SK-N-SH treated with all-trans-retinoic acid at 6 μM for 48 hours (cell line): ENCODE measurements around the gene LMTK2.

ENCODE experiments used
- BACH2 ChIP-seq: fragments of 250-450 bp; sonication (Bioruptor Pico); IDR thresholded peaks from 2 replicates; pipeline ENCODE4 v1.9.0; 2021; ENCODE audit warnings: mild to moderate bottlenecking, borderline replicate concordance
- ESRRG ChIP-seq: fragments of 250-450 bp; sonication (Bioruptor Pico); IDR thresholded peaks from 2 replicates; pipeline ENCODE4 v1.6.1; 2021; ENCODE audit warnings: mild to moderate bottlenecking
- ISL1 ChIP-seq: fragments of 250-450 bp; sonication (Bioruptor Pico); IDR thresholded peaks from 2 replicates; pipeline ENCODE4 v2.1.2; 2022; ENCODE audit warnings: mild to moderate bottlenecking, moderate library complexity
- OSR1 ChIP-seq: fragments of 250-450 bp; sonication (Bioruptor Pico); IDR thresholded peaks from 2 replicates; pipeline ENCODE4 v1.8.0; 2022; ENCODE audit warnings: moderate library complexity, mild to moderate bottlenecking, inconsistent platforms
- SNAI2 ChIP-seq: fragments of 250-450 bp; sonication (Bioruptor Pico); IDR thresholded peaks from 2 replicates; pipeline ENCODE4 v1.5.0; 2020; ENCODE audit warnings: mild to moderate bottlenecking, moderate library complexity
- ZFP30 ChIP-seq: fragments of 450-650 bp; formaldehyde crosslinking; IDR thresholded peaks from 2 replicates; pipeline ENCODE4 v1.5.0; 2022; ENCODE audit warnings: mild to moderate bottlenecking, moderate library complexity
- ZNF70 ChIP-seq: fragments of 450-650 bp; formaldehyde crosslinking; IDR thresholded peaks from 2 replicates; pipeline ENCODE4 v1.5.0; 2020; ENCODE audit warnings: mild to moderate bottlenecking, moderate library complexity
- TF ChIP-seq, protein P1 (sequence below): fragments of 250-450 bp; sonication (Bioruptor Pico); IDR thresholded peaks from 2 replicates; pipeline ENCODE4 v1.8.0; 2020; ENCODE audit warnings: mild to moderate bottlenecking, moderate library complexity, borderline replicate concordance
- TF ChIP-seq, protein P2 (sequence below): fragments of 250-450 bp; sonication (Bioruptor Pico); IDR thresholded peaks from 2 replicates; pipeline ENCODE4 v1.5.0; 2020; ENCODE audit warnings: mild to moderate bottlenecking, moderate library complexity
- TF ChIP-seq, protein P3 (sequence below): fragments of 250-450 bp; sonication (Bioruptor Pico); IDR thresholded peaks from 2 replicates; pipeline ENCODE4 v1.5.1; 2020; ENCODE audit warnings: low read depth, mild to moderate bottlenecking, moderate library complexity

DNA sequence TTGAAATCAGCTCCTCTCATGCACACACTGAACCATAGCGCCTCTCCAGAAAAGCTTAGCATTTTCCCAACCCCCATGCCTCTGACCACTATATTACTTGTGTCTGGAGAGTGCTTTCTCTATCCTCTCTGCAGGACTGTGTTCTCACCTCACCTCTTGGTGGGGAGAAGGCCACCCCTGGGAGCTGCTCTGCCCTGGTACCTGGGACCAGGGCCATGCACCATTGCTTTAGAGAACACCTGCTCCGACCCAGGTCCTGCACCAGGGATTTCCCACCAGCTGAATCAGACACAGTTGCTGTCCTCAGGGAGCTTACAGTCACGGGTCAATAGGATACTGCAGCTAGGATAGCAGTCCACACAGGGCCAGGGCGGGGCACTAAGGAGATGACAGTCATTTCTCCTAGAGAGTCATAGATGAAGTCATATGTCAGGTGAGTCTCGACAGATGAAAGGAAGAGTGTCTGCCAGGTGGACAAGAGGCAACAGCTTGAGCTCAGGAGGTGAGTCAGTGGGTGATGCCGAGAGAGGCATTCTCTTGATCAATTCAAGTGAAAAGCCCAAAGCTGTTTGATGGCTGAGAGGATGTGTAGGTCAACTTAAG is 619 bp upstream of the LMTK2 start:
- TF ChIP-seq BACH2 (CRISPR knock-in tag) (no peak), ZFP30 (CRISPR knock-in tag) (no peak), OSR1 (CRISPR knock-in tag) (no peak), ESRRG (CRISPR knock-in tag) (no peak), SNAI2 (CRISPR knock-in tag) (no peak), ISL1 (CRISPR knock-in tag) (no peak), ZNF70 (CRISPR knock-in tag) (no peak)
- TF ChIP-seq, protein P1, sequence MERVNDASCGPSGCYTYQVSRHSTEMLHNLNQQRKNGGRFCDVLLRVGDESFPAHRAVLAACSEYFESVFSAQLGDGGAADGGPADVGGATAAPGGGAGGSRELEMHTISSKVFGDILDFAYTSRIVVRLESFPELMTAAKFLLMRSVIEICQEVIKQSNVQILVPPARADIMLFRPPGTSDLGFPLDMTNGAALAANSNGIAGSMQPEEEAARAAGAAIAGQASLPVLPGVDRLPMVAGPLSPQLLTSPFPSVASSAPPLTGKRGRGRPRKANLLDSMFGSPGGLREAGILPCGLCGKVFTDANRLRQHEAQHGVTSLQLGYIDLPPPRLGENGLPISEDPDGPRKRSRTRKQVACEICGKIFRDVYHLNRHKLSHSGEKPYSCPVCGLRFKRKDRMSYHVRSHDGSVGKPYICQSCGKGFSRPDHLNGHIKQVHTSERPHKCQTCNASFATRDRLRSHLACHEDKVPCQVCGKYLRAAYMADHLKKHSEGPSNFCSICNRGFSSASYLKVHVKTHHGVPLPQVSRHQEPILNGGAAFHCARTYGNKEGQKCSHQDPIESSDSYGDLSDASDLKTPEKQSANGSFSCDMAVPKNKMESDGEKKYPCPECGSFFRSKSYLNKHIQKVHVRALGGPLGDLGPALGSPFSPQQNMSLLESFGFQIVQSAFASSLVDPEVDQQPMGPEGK = no peak
- TF ChIP-seq, protein P2, sequence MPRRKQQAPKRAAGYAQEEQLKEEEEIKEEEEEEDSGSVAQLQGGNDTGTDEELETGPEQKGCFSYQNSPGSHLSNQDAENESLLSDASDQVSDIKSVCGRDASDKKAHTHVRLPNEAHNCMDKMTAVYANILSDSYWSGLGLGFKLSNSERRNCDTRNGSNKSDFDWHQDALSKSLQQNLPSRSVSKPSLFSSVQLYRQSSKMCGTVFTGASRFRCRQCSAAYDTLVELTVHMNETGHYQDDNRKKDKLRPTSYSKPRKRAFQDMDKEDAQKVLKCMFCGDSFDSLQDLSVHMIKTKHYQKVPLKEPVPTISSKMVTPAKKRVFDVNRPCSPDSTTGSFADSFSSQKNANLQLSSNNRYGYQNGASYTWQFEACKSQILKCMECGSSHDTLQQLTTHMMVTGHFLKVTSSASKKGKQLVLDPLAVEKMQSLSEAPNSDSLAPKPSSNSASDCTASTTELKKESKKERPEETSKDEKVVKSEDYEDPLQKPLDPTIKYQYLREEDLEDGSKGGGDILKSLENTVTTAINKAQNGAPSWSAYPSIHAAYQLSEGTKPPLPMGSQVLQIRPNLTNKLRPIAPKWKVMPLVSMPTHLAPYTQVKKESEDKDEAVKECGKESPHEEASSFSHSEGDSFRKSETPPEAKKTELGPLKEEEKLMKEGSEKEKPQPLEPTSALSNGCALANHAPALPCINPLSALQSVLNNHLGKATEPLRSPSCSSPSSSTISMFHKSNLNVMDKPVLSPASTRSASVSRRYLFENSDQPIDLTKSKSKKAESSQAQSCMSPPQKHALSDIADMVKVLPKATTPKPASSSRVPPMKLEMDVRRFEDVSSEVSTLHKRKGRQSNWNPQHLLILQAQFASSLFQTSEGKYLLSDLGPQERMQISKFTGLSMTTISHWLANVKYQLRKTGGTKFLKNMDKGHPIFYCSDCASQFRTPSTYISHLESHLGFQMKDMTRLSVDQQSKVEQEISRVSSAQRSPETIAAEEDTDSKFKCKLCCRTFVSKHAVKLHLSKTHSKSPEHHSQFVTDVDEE (CRISPR knock-in tag) = no peak
- TF ChIP-seq, protein P3, sequence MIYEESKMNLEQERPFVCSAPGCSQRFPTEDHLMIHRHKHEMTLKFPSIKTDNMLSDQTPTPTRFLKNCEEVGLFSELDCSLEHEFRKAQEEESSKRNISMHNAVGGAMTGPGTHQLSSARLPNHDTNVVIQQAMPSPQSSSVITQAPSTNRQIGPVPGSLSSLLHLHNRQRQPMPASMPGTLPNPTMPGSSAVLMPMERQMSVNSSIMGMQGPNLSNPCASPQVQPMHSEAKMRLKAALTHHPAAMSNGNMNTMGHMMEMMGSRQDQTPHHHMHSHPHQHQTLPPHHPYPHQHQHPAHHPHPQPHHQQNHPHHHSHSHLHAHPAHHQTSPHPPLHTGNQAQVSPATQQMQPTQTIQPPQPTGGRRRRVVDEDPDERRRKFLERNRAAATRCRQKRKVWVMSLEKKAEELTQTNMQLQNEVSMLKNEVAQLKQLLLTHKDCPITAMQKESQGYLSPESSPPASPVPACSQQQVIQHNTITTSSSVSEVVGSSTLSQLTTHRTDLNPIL (CRISPR knock-in tag) = no peak
